Suppressor macrophage (primary cell): ENCODE measurements around the gene ZFP36L2.
A peak's percentile ranks its signal among the peaks of the same experiment; 100 is the strongest.

Experiments used
- DNase-seq, 4 experiments: peaks; one replicate each; pipeline ENCODE4 v3.0.0-alpha.2; 2020 to 2022

ZFP36L2 gene

DNA sequence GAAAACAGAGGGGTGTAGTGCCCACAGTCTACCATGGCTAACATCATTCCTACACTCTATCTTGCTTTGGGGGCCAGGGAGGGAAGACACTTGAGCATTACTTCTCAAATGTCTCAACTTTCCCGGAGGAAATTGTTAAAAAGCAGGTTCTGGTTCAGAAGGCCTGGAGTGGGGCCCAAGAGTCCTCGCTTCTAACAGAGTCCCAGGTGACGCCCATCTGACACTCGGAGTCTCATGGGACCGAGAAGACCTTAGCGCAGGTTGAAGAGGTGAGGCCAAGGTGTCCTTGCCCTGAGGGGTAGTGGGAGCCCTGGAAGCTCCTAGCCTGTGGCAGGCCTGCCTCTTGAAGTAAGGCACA, 40.1 kb downstream of the ZFP36L2 start:
- DNase-seq: no peak

DNA sequence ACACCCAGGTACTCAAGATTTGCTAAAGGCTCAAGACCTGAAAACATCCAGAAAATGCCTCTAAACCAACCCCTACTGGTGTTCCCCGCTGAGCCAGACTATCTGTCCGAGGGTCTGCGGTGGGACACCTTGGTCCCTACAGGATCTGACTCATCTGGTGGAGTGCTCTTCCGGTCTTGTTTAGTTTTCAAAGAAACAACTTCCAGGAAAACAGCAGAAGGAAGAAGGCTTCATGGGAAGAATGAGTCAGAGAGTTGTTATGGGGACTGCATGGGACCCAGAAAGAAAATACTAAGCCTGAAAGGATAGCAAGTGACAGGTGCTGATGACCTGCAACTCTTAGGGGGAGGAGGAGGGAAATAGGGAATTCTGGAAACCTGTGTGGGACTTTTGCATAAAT, 41.3 kb downstream of the ZFP36L2 start:
- DNase-seq: no peak

DNA sequence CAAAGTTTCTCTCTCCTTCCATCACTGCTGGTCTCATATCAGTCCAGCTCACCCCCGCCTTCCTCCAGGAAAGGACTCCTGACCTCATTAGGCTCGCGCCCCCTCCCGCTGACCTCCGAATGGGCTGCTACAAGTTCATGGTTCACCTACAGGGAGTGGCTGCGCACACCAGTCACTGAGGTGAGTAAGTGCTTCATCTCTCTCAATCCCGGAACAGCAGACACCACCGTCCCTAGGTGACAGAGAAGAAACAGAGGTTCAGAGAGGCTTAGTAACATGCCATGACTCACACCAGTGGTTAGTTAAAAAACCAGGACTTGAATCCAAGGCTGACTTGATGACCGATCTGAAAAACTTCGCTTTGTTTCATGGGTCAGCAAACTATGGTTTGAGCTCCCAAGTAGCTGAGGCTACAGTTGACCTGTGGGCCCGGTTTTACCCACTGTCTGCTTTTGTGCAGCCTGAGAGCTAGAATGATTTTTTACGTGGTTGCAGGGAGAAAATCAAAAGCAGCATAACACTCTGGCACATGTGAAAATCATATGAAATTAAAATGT, 42.0 kb downstream of the ZFP36L2 start:
- peak in 1 of 4 experiments; percentile 29 for DNase-seq

DNA sequence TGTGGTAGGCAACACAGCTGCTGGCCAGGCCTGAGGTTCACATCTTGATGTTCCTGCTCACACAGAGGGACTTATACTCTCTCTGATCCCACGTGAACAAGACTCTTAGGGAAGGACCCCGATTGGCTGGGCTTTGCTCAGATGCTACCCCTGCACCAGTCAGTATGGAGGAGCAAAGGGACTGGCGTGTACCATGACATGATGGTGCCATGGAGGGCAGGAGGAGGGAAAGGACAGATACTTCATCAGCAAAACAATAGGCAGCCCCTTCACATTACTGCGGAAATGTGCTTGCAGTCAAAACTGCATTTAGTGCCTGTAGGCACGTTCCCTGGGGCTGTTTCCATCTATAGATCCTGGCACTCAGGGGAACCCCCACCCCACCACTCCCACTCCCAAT, 42.7 kb downstream of the ZFP36L2 start:
- no peak for DNase-seq

DNA sequence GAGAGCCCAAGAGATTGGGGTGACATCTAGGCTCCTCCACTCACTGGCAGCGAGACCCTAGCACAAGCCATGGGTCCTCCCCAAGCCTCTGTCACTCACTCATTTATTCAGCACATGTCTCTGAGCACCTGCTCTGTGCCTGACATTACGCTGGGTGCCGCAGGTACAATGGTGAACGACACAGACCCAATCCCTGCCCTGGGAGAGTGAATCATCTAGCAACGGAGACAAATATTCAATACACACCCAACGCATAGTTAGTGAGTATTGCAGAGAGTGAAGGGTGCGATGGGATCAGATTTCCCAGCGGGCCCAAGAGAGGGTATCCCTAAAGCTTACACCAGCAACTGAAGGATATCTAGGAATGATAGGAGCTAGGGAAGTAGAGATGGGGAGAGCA, 45.5 kb downstream of the ZFP36L2 start:
- DNase-seq: no peak

DNA sequence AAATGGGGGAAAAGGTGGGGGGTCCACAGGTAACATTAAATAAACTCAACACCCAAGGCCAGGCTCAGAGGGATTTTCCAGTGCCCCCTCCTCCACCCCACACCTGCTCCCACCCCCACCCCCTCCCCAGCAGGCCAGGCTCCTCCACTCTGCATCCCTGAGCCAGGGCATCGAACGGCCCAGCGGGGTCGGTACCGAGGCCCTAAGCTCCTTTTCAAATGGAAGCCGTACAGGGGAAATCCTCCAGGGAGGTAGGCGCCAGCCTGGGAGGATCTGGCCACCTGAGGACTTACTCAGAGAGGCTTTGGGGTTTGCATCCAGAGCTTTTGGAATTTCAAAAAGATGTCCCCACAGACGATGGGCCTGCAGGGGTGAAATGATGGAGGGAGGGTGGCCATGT, 46.5 kb downstream of the ZFP36L2 start:
- no peak for DNase-seq

DNA sequence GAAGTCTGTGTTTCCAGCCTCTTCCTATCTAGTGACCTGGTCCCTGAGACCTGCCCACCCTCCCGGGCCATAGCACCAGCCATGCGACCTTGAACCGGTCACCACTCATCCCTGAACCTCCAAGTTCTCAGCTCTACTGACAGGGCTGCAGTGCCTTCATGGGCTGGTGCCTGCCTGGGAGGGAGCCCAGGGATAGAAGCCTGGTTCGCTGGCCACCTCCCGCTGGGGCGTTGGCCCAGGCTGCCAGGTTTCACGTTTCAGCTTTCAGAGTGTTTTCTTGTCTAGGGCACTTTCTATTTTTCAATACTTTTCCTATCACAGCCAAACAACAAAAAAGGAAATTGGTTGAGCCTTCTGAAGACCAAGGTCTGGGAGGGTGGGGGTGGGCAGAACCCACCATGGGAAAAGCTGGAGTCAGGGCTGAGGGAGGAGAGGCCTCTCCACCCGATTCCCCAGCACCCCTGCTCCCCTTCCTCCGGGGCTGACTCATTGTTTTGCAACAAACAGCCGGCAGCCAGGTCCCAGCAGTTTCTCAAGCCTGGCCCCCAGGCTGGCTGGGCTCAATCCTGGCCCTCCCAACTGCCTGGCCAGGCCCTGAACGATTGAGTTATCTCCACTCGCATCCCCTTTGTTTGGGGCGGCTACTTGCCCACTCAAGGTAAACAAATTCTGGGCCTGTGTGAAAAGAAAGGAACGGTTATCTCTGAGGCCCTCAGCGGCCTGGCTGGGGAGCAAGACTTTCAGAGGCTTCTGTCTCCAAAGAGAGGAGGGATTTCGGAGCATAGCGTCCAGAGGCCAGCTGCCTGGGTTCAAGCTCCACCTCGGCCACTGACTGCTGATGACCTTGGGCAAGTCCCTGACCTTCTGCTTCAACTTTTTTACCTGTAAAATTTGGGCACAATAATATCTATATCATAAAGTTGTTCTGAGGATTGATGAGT, 47.5 kb downstream of the ZFP36L2 start:
- peak; percentile 38 to 63 (median 54) for DNase-seq

DNA sequence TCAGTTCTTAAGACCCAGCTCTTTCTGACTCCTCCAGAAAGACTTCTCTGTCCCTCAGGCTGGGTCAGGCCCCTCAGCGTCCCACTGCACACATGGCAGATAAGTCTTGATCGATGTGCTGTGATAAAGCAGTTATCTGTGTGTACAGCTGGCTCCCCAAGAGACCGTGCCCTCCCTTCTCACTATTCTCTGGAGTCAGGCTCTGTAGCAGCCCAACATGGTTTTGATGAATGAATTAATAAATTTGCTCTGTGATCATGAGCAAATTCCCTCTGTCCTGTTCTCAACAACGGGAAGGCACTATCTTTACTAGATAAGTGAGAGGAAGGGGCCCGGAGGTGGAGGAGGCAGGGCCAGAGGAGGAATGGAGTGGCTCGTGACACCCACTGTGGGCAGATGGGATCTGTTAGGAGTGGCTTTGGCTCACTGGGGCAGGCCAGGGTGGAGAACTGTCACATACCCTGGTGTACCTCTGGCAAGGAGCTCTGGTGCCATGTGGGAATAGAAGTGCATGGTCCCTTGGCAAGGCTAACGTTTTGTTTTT, 48.3 kb downstream of the ZFP36L2 start:
- DNase-seq: peak in 1 of 4 experiments; percentile 32

DNA sequence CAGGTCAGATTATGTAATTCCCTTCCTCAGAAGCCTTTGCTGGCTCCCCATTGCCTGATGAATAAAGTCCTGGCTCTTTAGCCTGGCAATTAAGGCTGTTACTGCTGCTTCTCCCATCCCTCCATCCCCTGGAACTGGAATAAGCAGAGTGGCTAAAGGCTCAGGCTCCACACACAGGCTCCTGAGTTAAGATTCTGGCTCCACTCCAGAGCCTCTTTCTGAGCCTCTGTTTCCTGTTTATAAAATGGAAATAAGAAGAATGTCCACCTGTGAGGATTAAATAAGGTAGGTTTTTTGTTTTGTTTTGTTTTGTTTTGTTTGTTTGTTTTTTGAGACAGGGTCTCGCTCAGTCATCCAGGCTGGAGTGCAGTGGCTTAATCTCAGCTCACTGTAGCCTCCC, 50.0 kb downstream of the ZFP36L2 start:
- no peak for DNase-seq

DNA sequence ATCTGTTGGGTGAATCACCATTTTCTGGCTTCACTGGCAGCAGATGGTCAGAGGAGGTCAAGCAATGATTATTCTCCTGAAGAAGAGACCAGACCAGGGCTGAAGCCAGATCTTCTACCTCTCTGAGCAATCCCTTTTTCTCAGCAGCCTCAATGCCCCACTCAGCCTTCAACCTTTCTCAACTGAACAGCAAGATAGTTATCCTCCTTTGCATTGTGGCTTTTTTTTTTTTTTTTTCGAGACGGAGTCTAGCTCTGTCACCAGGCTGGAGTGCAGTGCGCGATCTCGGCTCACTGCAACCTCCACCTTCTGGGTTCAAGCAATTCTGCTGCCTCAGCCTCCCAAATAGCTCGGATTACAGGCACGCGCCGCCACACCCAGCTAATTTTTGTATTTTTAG, 50.5 kb downstream of the ZFP36L2 start:
- DNase-seq: no peak

DNA sequence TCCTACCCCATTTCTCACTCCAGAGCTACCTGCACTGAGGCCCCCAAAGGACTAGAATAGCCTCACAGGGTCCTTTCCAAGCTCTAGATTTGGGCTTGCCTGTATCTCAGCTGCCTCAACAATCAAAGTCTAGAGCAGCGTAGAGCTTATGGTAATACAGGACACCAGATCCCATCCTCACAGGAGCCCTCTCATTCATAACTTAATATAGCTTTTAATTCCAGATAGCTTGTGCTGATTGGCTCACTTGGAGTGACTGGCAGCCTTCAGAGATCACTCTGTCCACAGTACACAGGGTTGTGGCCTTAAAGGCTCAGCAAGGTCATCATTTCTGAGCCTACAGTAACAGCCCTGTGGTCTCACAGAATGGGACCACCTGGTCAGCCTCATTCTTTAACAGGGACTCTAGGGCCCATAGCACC, 51.4 kb downstream of the ZFP36L2 start:
- DNase-seq: no peak

DNA sequence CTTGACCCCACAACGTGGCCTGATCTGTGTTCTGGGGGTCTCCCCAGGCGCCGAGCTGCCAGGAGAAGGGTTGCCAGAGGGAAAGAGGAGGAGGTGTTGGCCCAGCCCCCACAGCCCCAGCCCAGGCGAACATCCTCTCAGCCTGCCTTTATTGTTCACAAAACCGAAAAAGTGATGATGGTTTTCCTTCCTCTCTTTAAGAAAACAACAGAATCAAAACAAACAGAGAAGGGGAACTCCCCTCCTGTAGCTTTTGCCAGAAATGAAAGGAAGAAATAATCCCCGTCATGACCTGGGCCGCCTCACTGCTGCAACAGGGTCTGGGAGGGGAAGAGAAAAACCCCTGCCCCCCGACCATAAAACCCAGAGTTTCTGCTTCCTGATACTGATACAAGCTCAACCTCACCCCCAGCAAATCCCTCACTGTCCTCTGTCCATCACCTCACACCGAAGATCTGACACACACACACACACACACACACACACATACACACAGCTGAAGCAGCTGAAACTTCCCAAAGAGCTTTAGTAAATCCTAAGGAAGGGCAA, 52.0 kb downstream of the ZFP36L2 start:
- peak; percentile 34 to 74 (median 70) for DNase-seq
